Liver (tissue), 9 donors: Measurements from ENCODE around the gene PDGFD. TPM values are rescaled to one million over a fixed set of nuclear protein-coding genes. Genes with fewer than 3 reads are reported as not detected.
A peak's percentile ranks its signal among the peaks of the same experiment; 100 is the strongest.

Experiments
- DNase-seq: peaks from one replicate; pipeline ENCODE4 v3.0.0-alpha.2; 2017; ENCODE audit warnings: low spot score
- H3K27ac ChIP-seq, 2 donors: one replicate each; pipeline ENCODE4 v1.7.0; 2013; ENCODE audit warnings: inconsistent platforms in 2 of 2, low read length in 2 of 2, control low read depth in 1 of 2, low read depth in 1 of 2, mild to moderate bottlenecking in 1 of 2
- H3K27me3 ChIP-seq, 4 donors: one replicate each; pipeline versions ENCODE4 v1.6.1 to v1.7.0; 2013; ENCODE audit warnings: low read length in 3 of 4, inconsistent platforms in 1 of 4, mild to moderate bottlenecking in 1 of 4, moderate library complexity in 1 of 4; ENCODE audit not compliant: control insufficient read depth in 4 of 4, insufficient read depth in 4 of 4
- H3K36me3 ChIP-seq, 4 donors: one replicate each; pipeline versions ENCODE4 v1.6.1 to v1.7.0; 2013; ENCODE audit warnings: low read length in 3 of 4, mild to moderate bottlenecking in 3 of 4, low read depth in 1 of 4, moderate library complexity in 1 of 4; ENCODE audit not compliant: control insufficient read depth in 4 of 4, insufficient read depth in 3 of 4
- H3K4me1 ChIP-seq, 4 donors: one replicate each; pipeline versions ENCODE4 v1.6.1 to v1.7.0; 2013; ENCODE audit warnings: low read length in 3 of 4, mild to moderate bottlenecking in 3 of 4, moderate library complexity in 1 of 4; ENCODE audit not compliant: control insufficient read depth in 4 of 4, insufficient read depth in 4 of 4
- H3K4me3 ChIP-seq, 3 donors: one replicate each; pipeline versions ENCODE4 v1.6.1 to v1.7.0; 2013; ENCODE audit warnings: low read length in 3 of 3, control low read depth in 1 of 3, low read depth in 1 of 3, mild to moderate bottlenecking in 1 of 3
- H3K9ac ChIP-seq, 2 donors: one replicate each; pipeline ENCODE4 v1.7.0; 2013; ENCODE audit warnings: low read length in 2 of 2, mild to moderate bottlenecking in 2 of 2, moderate library complexity in 2 of 2, control low read depth in 1 of 2, low read depth in 1 of 2
- H3K9me3 ChIP-seq, 4 donors: one replicate each; pipeline versions ENCODE4 v1.6.1 to v1.7.0; 2013; ENCODE audit warnings: low read length in 3 of 4; ENCODE audit not compliant: control insufficient read depth in 4 of 4
- ATF3 ChIP-seq: IDR thresholded peaks from 2 replicates; pipeline ENCODE4 v1.6.1; 2016; ENCODE audit warnings: antibody characterized with exemption
- FOXA1 ChIP-seq: IDR thresholded peaks from 2 replicates; pipeline ENCODE4 v1.6.1; 2016; ENCODE audit warnings: antibody characterized with exemption
- FOXA2 ChIP-seq: IDR thresholded peaks from 2 replicates; pipeline ENCODE4 v1.6.1; 2016; ENCODE audit warnings: antibody characterized with exemption
- GABPA ChIP-seq, 2 donors: IDR thresholded peaks in 1 of 2; conservative IDR thresholded peaks in 1 of 2; 2 replicates each; pipeline ENCODE4 v1.6.1; 2016; ENCODE audit warnings: antibody characterized with exemption in 2 of 2, mild to moderate bottlenecking in 1 of 2, moderate library complexity in 1 of 2
- HNF4A ChIP-seq, 2 donors: conservative IDR thresholded peaks; 2 replicates each; pipeline ENCODE4 v1.6.1; 2016; ENCODE audit warnings: antibody characterized with exemption in 2 of 2, mild to moderate bottlenecking in 2 of 2
- HNF4G ChIP-seq: IDR thresholded peaks from 2 replicates; pipeline ENCODE4 v1.6.1; 2016; ENCODE audit warnings: antibody characterized with exemption
- JUND ChIP-seq, 2 donors: IDR thresholded peaks; 2 replicates each; pipeline ENCODE4 v1.6.1; 2016; ENCODE audit warnings: antibody characterized with exemption in 2 of 2
- NR2F2 ChIP-seq: IDR thresholded peaks from 2 replicates; pipeline ENCODE4 v1.6.1; 2016; ENCODE audit warnings: antibody characterized with exemption
- RAD21 ChIP-seq, 2 donors: IDR thresholded peaks; 2 replicates each; pipeline ENCODE4 v1.6.1; 2016; ENCODE audit warnings: antibody characterized with exemption in 2 of 2, mild to moderate bottlenecking in 2 of 2
- RXRA ChIP-seq, 2 donors: IDR thresholded peaks; 2 replicates each; pipeline ENCODE4 v1.6.1; 2017 to 2018; ENCODE audit warnings: antibody characterized with exemption in 2 of 2, mild to moderate bottlenecking in 1 of 2
- SP1 ChIP-seq: IDR thresholded peaks from 2 replicates; pipeline ENCODE4 v1.6.1; 2018; ENCODE audit warnings: antibody characterized with exemption, mild to moderate bottlenecking
- TAF1 ChIP-seq: conservative IDR thresholded peaks from 2 replicates; pipeline ENCODE4 v1.6.1; 2016; ENCODE audit warnings: antibody characterized with exemption, mild to moderate bottlenecking
- YY1 ChIP-seq: IDR thresholded peaks from 2 replicates; pipeline ENCODE4 v1.6.1; 2016; ENCODE audit warnings: antibody characterized with exemption, mild to moderate bottlenecking
- WGBS: extraction: QIAGEN DNeasy Blood & Tissue Kit; methylation state at CpG from one replicate; pipeline ENCODE4 v1.1.7; 2013; 5-methylcytosine and 5-hydroxymethylcytosine counted together
- polyA plus RNA-seq, 2 donors: library from polyadenylated mRNA; stranded (reverse) in 1 of 2; unstranded in 1 of 2; fragments of 200-250 nt in 1 of 2; fragments of >200 nt in 1 of 2; fragmentation: Nextera tagmentation in 1 of 2; extraction: Ambion mirVana in 1 of 2; gene quantifications; one replicate each; pipeline versions ENCODE4 v1.2.1 to v1.2.3, GENCODE V29; 2013 to 2015
- total RNA-seq, 2 donors: library from RNA; depleted of rRNA; stranded (reverse); fragments of >200 nt; gene quantifications; one replicate each; pipeline ENCODE4 v1.2.3, GENCODE V29; 2014
- TF ChIP-seq, protein P1 (sequence below): IDR thresholded peaks from 2 replicates; pipeline ENCODE4 v1.6.1; 2016; ENCODE audit warnings: antibody characterized with exemption
- TF ChIP-seq, protein P2 (sequence below): fragments of 150-350 bp; IDR thresholded peaks from 2 replicates; pipeline ENCODE4 v1.5.1; 2017; ENCODE audit warnings: improper control_type of control experiment, low read depth, low read length; ENCODE audit not compliant: missing input control
- TF ChIP-seq, protein P3 (sequence below): IDR thresholded peaks from 2 replicates; pipeline ENCODE4 v1.6.1; 2016; ENCODE audit warnings: antibody characterized with exemption, mild to moderate bottlenecking
- donor health status: healthy.
- donor health status: healthy.
- donor health status: healthy.
- donor health status: healthy.
- donor health status: healthy.

PDGFD gene
- total and polyA plus RNA-seq, 4 donors: 1.0 to 3.3 (median 2.1) TPM

DNA sequence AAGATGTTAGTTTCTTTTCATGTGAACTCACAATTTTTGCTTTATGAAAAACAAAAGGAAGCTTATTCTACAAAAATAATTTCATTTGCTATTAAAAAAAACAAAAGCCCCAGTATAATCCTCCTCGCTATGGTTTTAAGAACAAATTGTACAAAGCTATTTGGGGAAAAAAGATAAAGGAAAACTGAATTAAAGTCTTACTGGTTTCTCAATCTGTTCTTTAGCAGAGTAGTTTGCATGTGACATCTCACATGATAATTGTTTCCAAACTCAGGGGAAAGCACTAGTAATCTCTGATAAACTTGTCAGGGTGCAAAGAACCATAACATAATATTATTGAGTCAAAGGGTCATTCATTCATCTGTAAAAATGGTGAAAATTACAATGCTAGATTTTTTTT lies 130.4 kb downstream of the PDGFD start (continued):
- TF ChIP-seq SP1: no peak
- TF ChIP-seq, protein P1, sequence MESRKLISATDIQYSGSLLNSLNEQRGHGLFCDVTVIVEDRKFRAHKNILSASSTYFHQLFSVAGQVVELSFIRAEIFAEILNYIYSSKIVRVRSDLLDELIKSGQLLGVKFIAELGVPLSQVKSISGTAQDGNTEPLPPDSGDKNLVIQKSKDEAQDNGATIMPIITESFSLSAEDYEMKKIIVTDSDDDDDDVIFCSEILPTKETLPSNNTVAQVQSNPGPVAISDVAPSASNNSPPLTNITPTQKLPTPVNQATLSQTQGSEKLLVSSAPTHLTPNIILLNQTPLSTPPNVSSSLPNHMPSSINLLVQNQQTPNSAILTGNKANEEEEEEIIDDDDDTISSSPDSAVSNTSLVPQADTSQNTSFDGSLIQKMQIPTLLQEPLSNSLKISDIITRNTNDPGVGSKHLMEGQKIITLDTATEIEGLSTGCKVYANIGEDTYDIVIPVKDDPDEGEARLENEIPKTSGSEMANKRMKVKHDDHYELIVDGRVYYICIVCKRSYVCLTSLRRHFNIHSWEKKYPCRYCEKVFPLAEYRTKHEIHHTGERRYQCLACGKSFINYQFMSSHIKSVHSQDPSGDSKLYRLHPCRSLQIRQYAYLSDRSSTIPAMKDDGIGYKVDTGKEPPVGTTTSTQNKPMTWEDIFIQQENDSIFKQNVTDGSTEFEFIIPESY: no peak
- no peak for TF ChIP-seq YY1
- no peak for TF ChIP-seq ATF3
- TF ChIP-seq RAD21 (IDR thresholded peaks at IDR 0.05): no peak
- TF ChIP-seq FOXA1: no peak

DNA sequence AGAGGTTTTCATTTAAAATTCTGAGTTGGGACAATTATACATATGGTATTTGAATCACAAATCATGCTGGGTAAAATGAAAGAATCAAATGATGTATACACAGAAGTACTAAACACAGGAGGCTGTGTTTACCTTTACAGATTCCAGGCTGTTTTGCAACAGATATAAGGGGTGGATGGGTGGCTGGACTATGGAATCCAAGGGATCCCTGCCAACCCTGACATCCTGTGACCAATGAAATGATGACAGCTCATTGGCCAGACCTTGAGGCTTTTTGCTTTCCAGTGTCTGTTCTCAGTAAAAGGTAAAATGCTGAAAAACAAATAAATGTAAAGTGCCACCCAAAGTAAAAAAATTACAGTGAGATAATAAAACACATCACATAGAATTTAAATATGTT lies 130.8 kb downstream of the PDGFD start:
- Histone ChIP-seq H3K9ac (no peak overlapping the region), H3K4me3 (no peak overlapping the region), H3K9me3 (no peaks in the 10 kb centered on the region), H3K27ac (no peak overlapping the region), H3K27me3 (peaks cover 0 to 4% (median 0%) of the 10 kb centered on the region in 4 donors), H3K36me3 (no peaks in the 10 kb centered on the region), H3K4me1 (no peaks in the 10 kb centered on the region)
- no peak for TF ChIP-seq YY1
- TF ChIP-seq, protein P2, sequence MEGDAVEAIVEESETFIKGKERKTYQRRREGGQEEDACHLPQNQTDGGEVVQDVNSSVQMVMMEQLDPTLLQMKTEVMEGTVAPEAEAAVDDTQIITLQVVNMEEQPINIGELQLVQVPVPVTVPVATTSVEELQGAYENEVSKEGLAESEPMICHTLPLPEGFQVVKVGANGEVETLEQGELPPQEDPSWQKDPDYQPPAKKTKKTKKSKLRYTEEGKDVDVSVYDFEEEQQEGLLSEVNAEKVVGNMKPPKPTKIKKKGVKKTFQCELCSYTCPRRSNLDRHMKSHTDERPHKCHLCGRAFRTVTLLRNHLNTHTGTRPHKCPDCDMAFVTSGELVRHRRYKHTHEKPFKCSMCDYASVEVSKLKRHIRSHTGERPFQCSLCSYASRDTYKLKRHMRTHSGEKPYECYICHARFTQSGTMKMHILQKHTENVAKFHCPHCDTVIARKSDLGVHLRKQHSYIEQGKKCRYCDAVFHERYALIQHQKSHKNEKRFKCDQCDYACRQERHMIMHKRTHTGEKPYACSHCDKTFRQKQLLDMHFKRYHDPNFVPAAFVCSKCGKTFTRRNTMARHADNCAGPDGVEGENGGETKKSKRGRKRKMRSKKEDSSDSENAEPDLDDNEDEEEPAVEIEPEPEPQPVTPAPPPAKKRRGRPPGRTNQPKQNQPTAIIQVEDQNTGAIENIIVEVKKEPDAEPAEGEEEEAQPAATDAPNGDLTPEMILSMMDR: no peak
- peak; percentile 37 for TF ChIP-seq SP1
- no peak for TF ChIP-seq RXRA (IDR thresholded peaks at IDR 0.05)
- peak; percentile 33 for TF ChIP-seq FOXA2
- no peak for TF ChIP-seq HNF4G
- TF ChIP-seq JUND (IDR thresholded peaks at IDR 0.05): no peak
- peak; percentile 4 for TF ChIP-seq NR2F2
- TF ChIP-seq HNF4A (conservative IDR thresholded peaks at IDR 0.05): peak; percentile 39 to 56
- DNase-seq: peak; percentile 42

DNA sequence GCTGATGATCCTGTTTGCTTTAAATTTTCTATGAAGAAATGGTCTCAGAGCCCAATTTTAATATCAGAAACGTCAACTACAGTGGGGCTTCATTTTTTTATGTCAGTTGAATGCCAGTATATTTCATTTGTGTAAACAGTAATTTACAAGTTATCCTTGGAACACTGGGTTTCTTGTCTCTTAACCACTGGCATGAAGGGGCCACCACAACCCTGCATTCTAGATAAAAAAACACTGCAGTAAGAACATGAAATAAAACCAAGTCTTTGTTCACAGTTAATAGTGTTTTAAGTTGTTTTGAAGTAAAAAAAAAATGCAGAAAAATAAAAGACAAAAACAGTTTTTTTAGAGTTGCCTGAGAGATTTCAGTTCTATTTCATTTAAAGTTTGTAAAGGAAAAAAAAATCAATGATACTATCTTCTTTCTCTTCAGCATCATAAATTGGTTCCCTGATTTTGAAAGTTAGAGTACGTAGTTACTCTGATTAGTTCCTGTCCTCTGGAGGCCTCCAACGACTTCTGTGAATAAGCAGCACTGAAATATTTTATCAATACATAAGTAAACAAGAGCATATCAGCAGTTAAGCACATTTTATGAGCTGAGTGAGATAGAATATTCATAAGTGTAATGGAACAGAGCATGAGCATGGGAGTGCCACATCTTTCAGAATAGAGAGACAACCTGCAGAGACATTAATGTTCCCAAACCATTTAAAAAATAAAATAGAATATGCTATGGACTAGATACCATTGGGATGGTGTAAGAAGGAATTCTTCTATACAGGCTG lies 135.3 kb downstream of the PDGFD start:
- 53% methylated on average over 3 of the region's 3 CpGs for WGBS
- no peak overlapping the region for H3K27ac ChIP-seq
- no peaks in the 10 kb centered on the region for H3K9me3 ChIP-seq
- TF ChIP-seq HNF4A (conservative IDR thresholded peaks at IDR 0.05) (no peak), RAD21 (IDR thresholded peaks at IDR 0.05) (no peak), FOXA1 (no peak), TAF1 (no peak), NR2F2 (no peak), GABPA (IDR thresholded peaks at IDR 0.05 in 1 of 2, conservative IDR thresholded peaks at IDR 0.05 in 1 of 2) (no peak), HNF4G (no peak)
- TF ChIP-seq, protein P3, sequence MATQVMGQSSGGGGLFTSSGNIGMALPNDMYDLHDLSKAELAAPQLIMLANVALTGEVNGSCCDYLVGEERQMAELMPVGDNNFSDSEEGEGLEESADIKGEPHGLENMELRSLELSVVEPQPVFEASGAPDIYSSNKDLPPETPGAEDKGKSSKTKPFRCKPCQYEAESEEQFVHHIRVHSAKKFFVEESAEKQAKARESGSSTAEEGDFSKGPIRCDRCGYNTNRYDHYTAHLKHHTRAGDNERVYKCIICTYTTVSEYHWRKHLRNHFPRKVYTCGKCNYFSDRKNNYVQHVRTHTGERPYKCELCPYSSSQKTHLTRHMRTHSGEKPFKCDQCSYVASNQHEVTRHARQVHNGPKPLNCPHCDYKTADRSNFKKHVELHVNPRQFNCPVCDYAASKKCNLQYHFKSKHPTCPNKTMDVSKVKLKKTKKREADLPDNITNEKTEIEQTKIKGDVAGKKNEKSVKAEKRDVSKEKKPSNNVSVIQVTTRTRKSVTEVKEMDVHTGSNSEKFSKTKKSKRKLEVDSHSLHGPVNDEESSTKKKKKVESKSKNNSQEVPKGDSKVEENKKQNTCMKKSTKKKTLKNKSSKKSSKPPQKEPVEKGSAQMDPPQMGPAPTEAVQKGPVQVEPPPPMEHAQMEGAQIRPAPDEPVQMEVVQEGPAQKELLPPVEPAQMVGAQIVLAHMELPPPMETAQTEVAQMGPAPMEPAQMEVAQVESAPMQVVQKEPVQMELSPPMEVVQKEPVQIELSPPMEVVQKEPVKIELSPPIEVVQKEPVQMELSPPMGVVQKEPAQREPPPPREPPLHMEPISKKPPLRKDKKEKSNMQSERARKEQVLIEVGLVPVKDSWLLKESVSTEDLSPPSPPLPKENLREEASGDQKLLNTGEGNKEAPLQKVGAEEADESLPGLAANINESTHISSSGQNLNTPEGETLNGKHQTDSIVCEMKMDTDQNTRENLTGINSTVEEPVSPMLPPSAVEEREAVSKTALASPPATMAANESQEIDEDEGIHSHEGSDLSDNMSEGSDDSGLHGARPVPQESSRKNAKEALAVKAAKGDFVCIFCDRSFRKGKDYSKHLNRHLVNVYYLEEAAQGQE: no peak
- TF ChIP-seq, protein P2: no peak
- H3K36me3 ChIP-seq: no peaks in the 10 kb centered on the region
- no peaks in the 10 kb centered on the region for H3K27me3 ChIP-seq
- H3K4me3 ChIP-seq: no peak overlapping the region
- no peaks in the 10 kb centered on the region for H3K4me1 ChIP-seq
- no peak overlapping the region for H3K9ac ChIP-seq
- no peak for DNase-seq
